ENCODE results near the gene IFRD2.

- TF ChIP-seq EZH2 (IDR thresholded peaks at IDR 0.05): no peak
- TF ChIP-seq POLR2AphosphoS5 (IDR thresholded peaks at IDR 0.05; ENCODE audit: borderline replicate concordance, low read depth, low read length): no peak
- no peak for TF ChIP-seq FOXP2 (optimal IDR thresholded peaks at IDR 0.05; ENCODE audit: control extremely low read depth, extremely low read length, insufficient read depth)
Measured at GRCh38 chr3:50241713-50242380, 50.4 kb downstream of the IFRD2 start.
